ENCODE data around the gene AP4B1. TPM values are rescaled to one million over a fixed set of nuclear protein-coding genes. Genes with fewer than 3 reads are reported as not detected.
"Not testable (repeated sequence)": the region's sequence is repeated elsewhere in the genome, so short reads cannot be mapped to it uniquely, and the experiment has no call there.

The AP4B1 gene
- total RNA-seq = 10 to 100 TPM in 1 of 4 donors, 1 to 10 TPM in 3; 5.9 to 13.7 (median 6.0) TPM

DNA sequence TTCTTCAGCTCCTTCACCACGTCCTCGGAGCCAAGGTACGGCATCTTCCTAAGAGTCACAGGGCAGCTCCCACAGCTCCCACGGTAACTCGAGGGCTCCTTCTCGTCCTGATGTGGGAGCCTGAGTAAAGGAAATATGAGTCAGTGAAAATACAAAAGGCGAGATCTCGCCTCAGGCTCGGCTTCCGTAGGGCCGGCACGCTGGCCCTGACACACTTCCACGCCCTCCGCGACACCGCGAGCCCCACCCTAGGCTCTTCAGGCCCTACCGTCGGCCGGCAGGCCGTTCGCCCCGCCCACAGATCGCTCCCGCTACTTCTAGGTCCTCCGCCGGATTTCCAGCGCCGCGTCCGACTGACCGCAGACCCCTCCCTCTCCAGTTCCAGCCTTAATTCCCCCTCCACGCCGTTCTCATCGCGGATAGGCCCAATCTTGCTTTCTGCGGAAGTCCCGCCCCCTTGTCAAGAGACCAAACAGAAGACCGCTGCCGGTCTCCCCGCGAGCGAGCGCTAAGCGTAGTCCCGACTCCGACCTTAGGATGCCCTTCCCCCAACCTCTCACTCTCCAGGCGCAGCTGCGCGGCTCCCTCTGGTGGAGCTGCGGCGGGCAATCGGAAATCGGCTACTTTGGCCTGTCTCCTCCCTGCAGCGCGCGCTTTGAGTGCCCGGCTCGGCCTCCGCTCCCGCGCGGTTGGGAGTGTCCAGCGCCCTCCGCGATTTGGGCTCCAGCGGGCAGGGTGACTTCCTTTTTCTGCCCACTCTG is at the start of gene AP4B1, which contains the start of gene DCLRE1B:
TSS of gene AP4B1 (minus strand) at position 126 of the 761 bp plus-strand sequence. CDS start at position 44, 82 bp downstream.
TSS of gene DCLRE1B (plus strand) at position 653 of the 761 bp plus-strand sequence. CDS start 261 bp downstream, outside the sequence.
- Histone ChIP-seq H3K4me3 (peak within 1 kb of the TSS; percentile 69 to 83 (median 77)), H3K4me1 (peaks cover 25 to 41% (median 31%) of the 10 kb centered on the region in 4 donors), H3K27me3 (no peaks in the 10 kb centered on the region), H3K27ac (replicated peaks in 1 of 4) (peak within 1 kb of the TSS; percentile 91 to 93 (median 91)), H3K36me3 (peaks cover 6 to 38% (median 31%) of the 10 kb centered on the region in 4 donors), H3K9me3 (no peaks in the 10 kb centered on the region)
- TF ChIP-seq EP300 (IDR thresholded peaks at IDR 0.05) (no peak), POLR2A (IDR thresholded peaks at IDR 0.05; ENCODE audit: low read depth) (peak; percentile 37), POLR2AphosphoS5 (IDR thresholded peaks at IDR 0.05) (peak; percentile 90 to 93)
- TF ChIP-seq, protein P1, sequence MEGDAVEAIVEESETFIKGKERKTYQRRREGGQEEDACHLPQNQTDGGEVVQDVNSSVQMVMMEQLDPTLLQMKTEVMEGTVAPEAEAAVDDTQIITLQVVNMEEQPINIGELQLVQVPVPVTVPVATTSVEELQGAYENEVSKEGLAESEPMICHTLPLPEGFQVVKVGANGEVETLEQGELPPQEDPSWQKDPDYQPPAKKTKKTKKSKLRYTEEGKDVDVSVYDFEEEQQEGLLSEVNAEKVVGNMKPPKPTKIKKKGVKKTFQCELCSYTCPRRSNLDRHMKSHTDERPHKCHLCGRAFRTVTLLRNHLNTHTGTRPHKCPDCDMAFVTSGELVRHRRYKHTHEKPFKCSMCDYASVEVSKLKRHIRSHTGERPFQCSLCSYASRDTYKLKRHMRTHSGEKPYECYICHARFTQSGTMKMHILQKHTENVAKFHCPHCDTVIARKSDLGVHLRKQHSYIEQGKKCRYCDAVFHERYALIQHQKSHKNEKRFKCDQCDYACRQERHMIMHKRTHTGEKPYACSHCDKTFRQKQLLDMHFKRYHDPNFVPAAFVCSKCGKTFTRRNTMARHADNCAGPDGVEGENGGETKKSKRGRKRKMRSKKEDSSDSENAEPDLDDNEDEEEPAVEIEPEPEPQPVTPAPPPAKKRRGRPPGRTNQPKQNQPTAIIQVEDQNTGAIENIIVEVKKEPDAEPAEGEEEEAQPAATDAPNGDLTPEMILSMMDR (IDR thresholded peaks at IDR 0.05) = peak; percentile 68 to 80 (median 76)
- under 1% methylated on average over 39 of the region's 67 CpGs for WGBS
- peak; percentile 99 for DNase-seq (ENCODE audit: extremely low spot score)
- intact Hi-C loops (cut with DNase I) = loop anchor here (1.0 to 5.0 kb wide), 3 partner anchors 24 to 68 kb away; partner anchors contain the start of gene HIPK1

DNA sequence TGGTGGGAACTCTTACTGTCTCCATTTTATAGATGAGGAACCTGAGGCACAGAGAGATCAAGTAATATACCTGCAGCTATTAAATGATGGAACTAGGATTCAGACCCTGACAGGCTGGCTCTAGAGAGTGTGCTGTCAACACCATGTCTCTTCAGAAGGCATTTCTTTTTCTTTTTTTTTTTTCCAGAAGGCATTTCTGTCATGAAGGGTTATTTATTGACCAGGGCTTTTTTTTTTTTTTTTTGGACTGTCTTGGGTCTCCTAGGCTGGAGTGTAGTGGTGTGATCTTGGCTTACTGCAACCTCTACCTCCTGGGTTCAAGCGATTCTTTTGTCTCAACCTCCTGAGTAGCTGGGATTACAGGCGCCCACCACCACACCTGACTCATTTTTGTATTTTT is 47.1 kb upstream of the AP4B1 start:
- 93% methylated on average over 2 of the region's 2 CpGs for WGBS
- intact Hi-C loops (cut with DNase I) = no loop called here

DNA sequence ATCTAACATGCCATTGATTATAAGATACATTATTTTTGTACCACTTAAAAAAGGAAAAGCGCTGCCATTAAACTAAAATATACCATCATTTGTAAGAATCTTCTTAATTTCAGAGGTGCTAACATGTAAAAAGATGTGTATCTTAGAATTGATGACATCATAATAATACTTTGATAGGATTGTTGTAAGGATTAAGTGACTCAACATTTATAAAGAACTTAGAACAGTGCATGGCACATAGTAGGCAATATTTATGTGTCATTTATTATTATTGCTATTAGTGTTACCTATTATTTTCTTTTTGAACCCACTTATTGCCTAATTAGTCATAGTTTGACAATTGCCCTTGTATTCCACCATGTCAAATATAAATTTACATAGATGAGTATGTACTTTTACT is 46.3 kb upstream of the AP4B1 start:
- intact Hi-C loops (cut with DNase I) = no loop called here
- Histone ChIP-seq H3K4me1 (peaks cover 27 to 66% (median 64%) of the 10 kb centered on the region in 4 donors), H3K27ac (replicated peaks in 1 of 4) (no peak overlapping the region), H3K9me3 (no peaks in the 10 kb centered on the region), H3K4me3 (no peak overlapping the region), H3K36me3 (peaks cover 0 to 28% (median 16%) of the 10 kb centered on the region in 4 donors), H3K27me3 (no peaks in the 10 kb centered on the region)
- TF ChIP-seq, protein P1 (IDR thresholded peaks at IDR 0.05) = no peak
- no peak for TF ChIP-seq EP300 (IDR thresholded peaks at IDR 0.05)
- TF ChIP-seq POLR2A (IDR thresholded peaks at IDR 0.05; ENCODE audit: low read depth) = no peak
- no peak for TF ChIP-seq POLR2AphosphoS5 (IDR thresholded peaks at IDR 0.05)
- 95% methylated on average over 1 of the region's 1 CpG for WGBS
- DNase-seq (ENCODE audit: extremely low spot score) = no peak

More for the DNA sequence above, 47.1 kb upstream of the AP4B1 start:
- no peaks in the 10 kb centered on the region for H3K27me3 ChIP-seq
- no peak for DNase-seq (ENCODE audit: extremely low spot score)
- H3K4me1 ChIP-seq = peaks cover 24 to 58% (median 56%) of the 10 kb centered on the region in 4 donors
- TF ChIP-seq, protein P1 (IDR thresholded peaks at IDR 0.05) = no peak
- no peak for TF ChIP-seq EP300 (IDR thresholded peaks at IDR 0.05)
- TF ChIP-seq POLR2A (IDR thresholded peaks at IDR 0.05; ENCODE audit: low read depth) = no peak
- TF ChIP-seq POLR2AphosphoS5 (IDR thresholded peaks at IDR 0.05) = no peak
- H3K36me3 ChIP-seq = peaks cover 7 to 36% (median 24%) of the 10 kb centered on the region in 4 donors
- no peaks in the 10 kb centered on the region for H3K9me3 ChIP-seq
- H3K27ac ChIP-seq (replicated peaks in 1 of 4) = no peak overlapping the region
- H3K4me3 ChIP-seq = no peak overlapping the region

DNA sequence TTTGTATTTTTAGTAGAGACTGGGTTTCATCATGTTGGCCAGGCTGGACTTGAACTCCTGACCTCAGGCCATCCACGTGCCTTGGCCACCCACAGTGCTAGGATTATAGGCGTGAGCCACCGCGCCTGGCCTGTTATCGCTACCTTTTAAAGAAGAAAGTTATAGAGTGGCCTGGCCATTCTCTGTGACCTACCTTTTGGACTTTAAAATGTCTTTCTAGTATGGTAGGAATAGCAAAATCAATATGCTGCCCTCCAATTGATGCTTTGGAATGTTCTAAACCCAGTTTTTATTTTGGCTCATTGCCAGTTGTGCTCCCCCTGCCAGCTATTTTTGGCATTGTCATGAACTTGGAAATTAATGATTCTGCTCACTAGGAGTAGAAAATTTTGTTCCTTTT is 44.4 kb upstream of the AP4B1 start:
- TF ChIP-seq POLR2AphosphoS5 (IDR thresholded peaks at IDR 0.05) (peak in 1 of 2 donors; percentile 47), POLR2A (IDR thresholded peaks at IDR 0.05; ENCODE audit: low read depth) (no peak), EP300 (IDR thresholded peaks at IDR 0.05) (no peak)
- TF ChIP-seq, protein P1 (IDR thresholded peaks at IDR 0.05) = peak in 1 of 3 experiments; percentile 33
- no peak overlapping the region for H3K4me3 ChIP-seq
- H3K4me1 ChIP-seq = peaks cover 27 to 73% (median 67%) of the 10 kb centered on the region in 4 donors
- H3K9me3 ChIP-seq = no peaks in the 10 kb centered on the region
- no peak for DNase-seq (ENCODE audit: extremely low spot score)
- peak overlapping the region; percentile 35 to 59 (median 58) for H3K27ac ChIP-seq (replicated peaks in 1 of 4)
- no peaks in the 10 kb centered on the region for H3K27me3 ChIP-seq
- peaks cover 0 to 19% (median 6%) of the 10 kb centered on the region in 4 donors for H3K36me3 ChIP-seq
- 61% methylated on average over 5 of the region's 5 CpGs for WGBS
- intact Hi-C loops (cut with DNase I) = loop anchor here (5.0 to 10.0 kb wide), 2 partner anchors 47 to 114 kb away; partner anchors contain the start of gene AP4B1

DNA sequence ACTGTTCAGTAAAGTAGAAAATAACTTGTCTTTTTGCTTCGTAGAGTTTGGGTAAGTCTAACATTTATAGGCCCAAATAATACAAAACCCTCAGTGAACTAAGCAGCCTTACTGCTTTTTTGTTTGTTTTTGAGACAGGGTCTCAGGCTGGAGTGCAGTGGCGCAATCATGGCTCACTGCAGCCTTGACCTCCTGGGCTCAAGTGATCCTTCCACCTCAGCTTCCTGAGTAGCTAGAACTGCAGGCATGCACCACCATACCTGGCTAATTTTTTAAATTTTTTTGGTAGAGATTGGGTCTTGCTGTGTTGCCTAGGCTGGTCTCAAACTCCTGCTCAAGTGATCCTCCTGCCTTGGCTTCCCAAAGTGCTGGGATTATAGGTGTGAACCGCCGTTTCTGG is 43.6 kb upstream of the AP4B1 start:
- not testable (repeated sequence) for DNase-seq (ENCODE audit: extremely low spot score); H3K9me3 ChIP-seq; H3K27me3 ChIP-seq; H3K4me3 ChIP-seq
- 75% methylated on average over 4 of the region's 4 CpGs for WGBS
- peaks cover 0 to 10% (median 5%) of the 10 kb centered on the region in 4 donors for H3K36me3 ChIP-seq
- intact Hi-C loops (cut with DNase I) = loop anchor here (5.0 to 10.0 kb wide), 2 partner anchors 46 to 113 kb away; partner anchors contain the start of gene AP4B1
- H3K27ac ChIP-seq (replicated peaks in 1 of 4) = peak overlapping the region; percentile 35 to 59 (median 58)
- H3K4me1 ChIP-seq = peaks cover 27 to 73% (median 64%) of the 10 kb centered on the region in 4 donors

Data from esophagus muscularis mucosa (tissue), 4 donors.